Measurements from ENCODE around the gene CCDC68. TPM values are rescaled to one million over a fixed set of nuclear protein-coding genes. Genes with fewer than 3 reads are reported as not detected.

The CCDC68 gene
- total RNA-seq, 6 experiments from 2014 or later = 0.05 to 0.40 (median 0.14) TPM

GRCh38 chr18:54946149-54946581, 13.1 kb downstream of the CCDC68 start:
- DNase-seq = no peak
- Mint-ChIP-seq H3K27ac (no peak overlapping the region), H3K27me3 (ENCODE audit: insufficient read depth) (peaks cover 2% of the 10 kb centered on the region; the same call in 1 of the 2 replicates), H3K36me3 (ENCODE audit: low read depth) (no peaks in the 10 kb centered on the region), H3K9me3 (no peaks in the 10 kb centered on the region), H3K4me1 (ENCODE audit: low read depth) (no peaks in the 10 kb centered on the region; the same call in 1 of the 2 replicates), H3K4me3 (peak overlapping the region; percentile 69)
- no peak for TF ChIP-seq CTCF (IDR thresholded peaks at IDR 0.05)

- Mint-ChIP-seq H3K9me3 (no peaks in the 10 kb centered on the region), H3K27me3 (ENCODE audit: insufficient read depth) (peaks cover 2% of the 10 kb centered on the region; the same call in 1 of the 2 replicates), H3K4me1 (ENCODE audit: low read depth) (no peaks in the 10 kb centered on the region; the same call in 1 of the 2 replicates), H3K36me3 (ENCODE audit: low read depth) (no peaks in the 10 kb centered on the region), H3K4me3 (peak overlapping the region; percentile 69; the same call in 1 of the 2 replicates), H3K27ac (no peak overlapping the region)
- no peak for DNase-seq
- TF ChIP-seq CTCF (IDR thresholded peaks at IDR 0.05) = no peak
Measured at GRCh38 chr18:54945576-54946125, 13.6 kb downstream of the CCDC68 start.

- H3K9me3 Mint-ChIP-seq = no peaks in the 10 kb centered on the region
- no peaks in the 10 kb centered on the region for H3K27me3 Mint-ChIP-seq (ENCODE audit: insufficient read depth)
- no peak overlapping the region for H3K4me3 Mint-ChIP-seq
- TF ChIP-seq CTCF (IDR thresholded peaks at IDR 0.05) = no peak
- DNase-seq = no peak
- no peak overlapping the region for H3K27ac Mint-ChIP-seq
- H3K36me3 Mint-ChIP-seq (ENCODE audit: low read depth) = no peaks in the 10 kb centered on the region
- H3K4me1 Mint-ChIP-seq (ENCODE audit: low read depth) = no peaks in the 10 kb centered on the region; the same call in 1 of the 2 replicates
Measured at GRCh38 chr18:54942569-54942968, 16.7 kb downstream of the CCDC68 start.

GRCh38 chr18:54942144-54942543, 17.1 kb downstream of the CCDC68 start:
- H3K27ac Mint-ChIP-seq = no peak overlapping the region
- DNase-seq = no peak
- H3K9me3 Mint-ChIP-seq = no peaks in the 10 kb centered on the region

GRCh38 chr18:54939361-54939917, 19.8 kb downstream of the CCDC68 start:
- no peaks in the 10 kb centered on the region for H3K27me3 Mint-ChIP-seq (ENCODE audit: insufficient read depth)
- H3K36me3 Mint-ChIP-seq (ENCODE audit: low read depth) = no peaks in the 10 kb centered on the region
- no peaks in the 10 kb centered on the region for H3K4me1 Mint-ChIP-seq (ENCODE audit: low read depth)
- no peaks in the 10 kb centered on the region for H3K9me3 Mint-ChIP-seq
- peak; percentile 8 for DNase-seq
- no peak for TF ChIP-seq CTCF (IDR thresholded peaks at IDR 0.05)
- H3K27ac Mint-ChIP-seq = no peak overlapping the region
- no peak overlapping the region for H3K4me3 Mint-ChIP-seq

More at GRCh38 chr18:54942144-54942543, 17.1 kb downstream of the CCDC68 start:
- H3K4me1 Mint-ChIP-seq (ENCODE audit: low read depth) = no peaks in the 10 kb centered on the region; the same call in 1 of the 2 replicates
- no peaks in the 10 kb centered on the region for H3K27me3 Mint-ChIP-seq (ENCODE audit: insufficient read depth)
- no peak for TF ChIP-seq CTCF (IDR thresholded peaks at IDR 0.05)
- no peak overlapping the region for H3K4me3 Mint-ChIP-seq
- H3K36me3 Mint-ChIP-seq (ENCODE audit: low read depth) = no peaks in the 10 kb centered on the region
